ENCODE results near the gene PAGE2B.
"Not testable (repeated sequence)": the region's sequence is repeated elsewhere in the genome, so short reads cannot be mapped to it uniquely, and the experiment has no call there.

Gene PAGE2B

DNA sequence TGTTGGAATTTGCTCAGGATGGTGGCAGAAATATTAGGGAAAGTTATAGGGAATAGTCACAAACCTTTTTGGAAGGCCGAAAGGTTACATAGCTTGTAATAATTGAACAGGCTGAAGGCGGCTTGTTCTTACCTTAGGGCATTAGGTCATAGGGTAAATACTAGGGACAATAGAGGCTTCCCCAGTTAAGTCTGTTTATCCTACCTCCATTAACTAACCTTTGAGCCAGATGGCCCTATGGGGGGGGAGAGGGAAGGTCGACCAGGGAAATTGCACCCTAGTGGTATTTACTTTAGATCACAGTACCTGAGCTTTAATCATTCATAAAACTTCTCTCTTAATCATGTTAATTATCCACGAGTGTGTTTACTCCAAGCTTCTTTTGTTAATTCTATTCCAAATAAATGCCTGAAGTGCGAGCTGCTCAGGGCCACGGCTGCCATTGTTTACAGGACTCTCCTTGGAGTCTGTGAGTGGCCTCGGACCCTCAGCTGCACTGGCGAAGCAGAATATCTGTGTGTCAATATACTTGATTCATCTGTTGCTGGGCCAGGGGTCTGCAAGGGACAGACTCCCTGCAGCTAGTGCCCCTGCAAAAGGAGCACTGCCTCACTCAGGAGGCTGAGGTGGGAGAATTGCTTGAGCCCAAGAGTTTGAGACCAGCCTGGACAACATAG is 36.9 kb downstream of the PAGE2B start:
- no peak for DNase-seq

DNA sequence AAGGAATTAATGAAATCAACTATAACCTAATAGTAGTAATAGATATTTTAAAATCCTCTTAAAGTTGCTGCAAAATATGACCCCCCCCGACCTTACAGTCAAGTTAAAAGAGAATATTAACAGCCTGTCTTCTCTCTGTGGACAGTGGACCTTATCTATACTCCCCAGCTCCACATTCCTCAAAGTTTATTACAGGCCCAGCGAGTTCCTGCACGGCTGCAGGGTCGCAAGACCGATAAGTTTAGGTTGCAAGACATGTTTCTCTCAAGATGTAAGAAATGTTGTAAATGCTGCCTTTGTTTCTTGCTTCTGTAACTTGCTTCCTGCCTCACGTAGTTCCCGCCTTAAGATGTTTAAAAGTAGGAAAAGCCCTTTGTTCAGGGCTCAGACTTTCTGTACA is 41.8 kb downstream of the PAGE2B start:
- not testable (repeated sequence) for DNase-seq

DNA sequence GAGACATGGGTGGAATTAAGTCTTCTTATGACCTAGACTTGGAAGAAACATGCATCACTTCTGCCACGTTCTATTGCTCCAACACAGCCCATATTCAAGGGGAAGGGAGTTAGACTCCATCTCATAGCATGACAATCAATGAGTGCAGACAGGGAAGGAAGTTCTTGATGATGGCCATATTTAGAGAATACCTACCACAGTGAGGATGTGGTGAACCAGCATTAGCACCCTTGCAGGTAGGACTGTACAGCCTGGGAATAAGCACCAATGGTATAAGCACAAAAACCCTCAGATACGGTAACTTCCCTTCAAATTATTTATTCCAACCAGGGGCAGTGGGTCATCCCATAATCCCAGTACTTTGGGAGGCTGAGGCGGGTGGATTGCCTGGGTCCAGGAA is 43.7 kb downstream of the PAGE2B start:
- DNase-seq, result no peak

DNA sequence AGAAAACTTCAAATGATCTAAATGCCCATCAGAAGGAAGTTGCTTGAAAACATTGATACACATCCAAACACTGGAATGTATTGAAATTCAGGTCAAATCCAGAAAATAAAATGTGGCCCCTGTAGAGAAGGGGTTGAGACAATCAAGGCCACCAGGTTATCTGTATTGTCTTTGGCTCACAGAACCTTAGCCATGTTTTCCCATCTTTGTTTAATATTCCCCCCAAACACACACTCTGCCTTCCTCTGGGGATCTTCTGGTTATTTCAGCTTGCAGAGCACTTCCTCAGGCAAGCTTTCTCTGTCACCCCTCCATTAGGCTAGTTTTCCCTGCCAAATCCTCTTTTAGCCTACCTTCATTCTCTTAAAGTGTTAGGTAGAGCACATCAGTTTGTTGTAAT is 44.4 kb downstream of the PAGE2B start:
- DNase-seq, result no peak

DNA sequence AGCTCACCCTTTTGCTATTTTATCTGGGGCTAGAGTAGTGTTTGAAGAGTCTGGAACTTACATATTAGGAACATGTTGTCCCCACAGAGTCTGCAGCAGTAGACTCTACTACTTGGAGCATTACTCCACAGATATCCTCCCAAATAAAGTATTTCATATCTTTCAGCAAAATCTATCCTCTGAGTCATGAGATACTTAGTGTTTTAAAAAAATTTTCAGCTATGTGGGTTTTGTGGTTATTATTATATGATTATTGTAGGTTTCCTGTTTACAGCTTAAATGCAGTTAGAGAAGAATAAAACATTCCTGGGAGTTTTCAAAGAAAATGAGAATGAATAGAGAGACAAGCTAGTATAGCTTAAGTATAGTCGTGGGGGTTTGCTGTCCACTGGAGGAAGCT is 44.9 kb downstream of the PAGE2B start:
- no peak for DNase-seq

DNA sequence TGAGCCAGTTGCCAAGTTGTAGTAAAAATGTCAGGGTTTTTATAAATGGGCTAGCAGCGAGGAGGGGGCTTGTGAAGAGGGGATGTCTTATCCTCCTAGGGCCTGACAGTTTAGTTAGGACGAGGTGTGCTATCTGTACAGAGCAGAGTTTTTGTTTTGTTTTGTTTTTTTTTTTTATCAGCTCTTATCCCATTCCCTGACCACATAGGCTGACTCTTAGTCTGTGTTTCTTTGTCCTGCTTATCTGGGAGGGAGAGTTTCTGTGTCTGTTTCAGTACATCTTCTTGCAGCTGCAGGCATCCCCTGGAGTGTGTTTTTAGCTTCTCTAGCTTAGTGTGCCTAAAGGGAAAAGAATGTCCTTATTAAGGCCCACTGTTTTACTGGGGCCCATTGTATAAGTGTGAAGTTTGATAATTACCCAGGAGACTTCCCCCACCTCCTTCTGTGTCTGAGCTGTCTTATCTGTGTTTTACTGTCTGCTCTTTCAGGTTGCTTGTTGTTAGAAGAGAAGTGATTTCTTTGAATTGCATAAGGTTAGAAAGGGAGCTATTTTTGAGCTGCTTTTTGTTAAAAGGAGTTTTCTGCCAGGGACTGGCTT is 46.0 kb downstream of the PAGE2B start:
- no peak for DNase-seq

DNA sequence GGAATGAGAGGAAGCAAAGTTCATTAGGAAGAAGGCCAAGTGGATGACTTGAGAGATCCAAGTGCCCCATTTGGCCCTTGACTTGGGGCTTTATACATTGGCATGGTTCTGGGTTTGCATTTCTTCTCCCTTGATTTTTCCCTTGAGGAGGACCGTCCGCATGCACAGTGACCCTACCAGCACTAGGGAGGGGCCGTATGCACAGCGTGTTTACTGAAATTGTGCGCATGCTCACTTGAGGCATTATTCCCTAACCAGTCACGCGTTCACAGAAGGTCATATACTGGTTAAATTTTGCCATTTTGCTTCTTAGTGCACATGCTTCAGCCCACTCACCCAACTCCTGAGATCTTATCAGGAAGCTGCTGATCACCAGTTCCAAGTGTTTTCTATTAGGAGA is 49.1 kb downstream of the PAGE2B start:
- DNase-seq, result no peak

DNA sequence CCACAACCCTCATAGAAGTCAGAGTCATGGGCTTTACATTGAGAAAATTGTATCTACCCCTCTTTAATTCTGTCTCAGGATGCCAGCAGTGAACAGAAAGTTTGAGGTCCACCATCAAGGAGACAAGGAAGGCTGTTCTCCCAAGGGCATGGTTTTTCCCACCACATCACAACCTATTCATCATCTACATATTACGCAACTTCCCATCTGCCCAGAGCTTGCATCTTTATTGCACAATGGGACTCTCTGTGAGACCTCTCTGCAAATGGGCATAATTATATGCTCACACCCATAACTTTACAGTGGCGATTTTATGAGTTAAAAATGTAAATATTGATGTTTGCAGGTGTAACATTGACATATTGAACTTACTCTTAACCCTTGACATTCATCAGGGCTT is 52.9 kb downstream of the PAGE2B start:
- DNase-seq, result no peak

Measured in COR-L47 (cell line).